Astrocyte of the cerebellum (primary cell): ENCODE results near the gene ZDHHC7.

Experiments used
- DNase-seq: peaks from one replicate; pipeline ENCODE4 v3.0.0-alpha.2; 2011; ENCODE audit warnings: low read depth
- H3K4me3 ChIP-seq: 2 replicates; pipeline ENCODE4 v1.5.1; 2011; ENCODE audit warnings: mild to moderate bottlenecking, low read depth, low read length, moderate library complexity
- CTCF ChIP-seq: IDR thresholded peaks from 2 replicates; pipeline ENCODE4 v1.5.1; 2012; ENCODE audit warnings: low read length, low read depth, moderate library complexity, mild to moderate bottlenecking; ENCODE audit errors: missing control alignments
- in situ Hi-C: cut with HindIII; loops from 2 replicates; pipeline ENCODE4 v1.10.0; 2017; ENCODE audit warnings: low sequenced_read_pairs

ZDHHC7 gene

GRCh38 chr16:85011846-85012284 lies 530 bp upstream of the ZDHHC7 start:
- peak overlapping the region; percentile 97 for H3K4me3 ChIP-seq
- in situ Hi-C loops: loop anchor here (5.0 kb wide), 1 partner anchor 40 kb away; no protein-coding TSS in a partner anchor
- no peak for TF ChIP-seq CTCF
- DNase-seq: no peak

GRCh38 chr16:85010446-85010930 lies 847 bp downstream of the ZDHHC7 start:
- in situ Hi-C loops: loop anchor here (5.0 kb wide), 1 partner anchor 42 kb away; no protein-coding TSS in a partner anchor
- no peak for TF ChIP-seq CTCF
- peak overlapping the region; percentile 97 for H3K4me3 ChIP-seq
- no peak for DNase-seq

- no peak for DNase-seq
- no peak for TF ChIP-seq CTCF
- no peak overlapping the region for H3K4me3 ChIP-seq
- in situ Hi-C loops: no loop called here
Observed at GRCh38 chr16:85008271-85008670, 3.1 kb downstream of the ZDHHC7 start.

- no peak overlapping the region for H3K4me3 ChIP-seq
- in situ Hi-C loops: no loop called here
- TF ChIP-seq CTCF: no peak
- DNase-seq: no peak
Observed at GRCh38 chr16:85007496-85008214, 3.7 kb downstream of the ZDHHC7 start.

GRCh38 chr16:85006639-85007038 lies 4.7 kb downstream of the ZDHHC7 start:
- in situ Hi-C loops: no loop called here
- no peak overlapping the region for H3K4me3 ChIP-seq
- TF ChIP-seq CTCF: no peak
- DNase-seq: no peak

- DNase-seq: no peak
- no peak for TF ChIP-seq CTCF
- in situ Hi-C loops: no loop called here
- H3K4me3 ChIP-seq: no peak overlapping the region
Observed at GRCh38 chr16:85005285-85006069, 5.9 kb downstream of the ZDHHC7 start.
